Measurements from ENCODE around the gene SLC27A6.

SLC27A6 gene

GRCh38 chr5:129063483-129064113 lies 98.3 kb downstream of the SLC27A6 start:
- no peak for DNase-seq (ENCODE audit: low spot score)

- no peak for DNase-seq (ENCODE audit: low spot score)
Measured at GRCh38 chr5:129065721-129066120, 100.4 kb downstream of the SLC27A6 start.

- DNase-seq (ENCODE audit: low spot score), result no peak
Measured at GRCh38 chr5:129067745-129068144, 102.5 kb downstream of the SLC27A6 start.

GRCh38 chr5:129069292-129069691 lies 104.0 kb downstream of the SLC27A6 start:
- no peak for DNase-seq (ENCODE audit: low spot score)

- no peak for DNase-seq (ENCODE audit: low spot score)
Measured at GRCh38 chr5:129073111-129073510, 107.8 kb downstream of the SLC27A6 start.

- no peak for DNase-seq (ENCODE audit: low spot score)
Measured at GRCh38 chr5:129074903-129075302, 109.6 kb downstream of the SLC27A6 start.

GRCh38 chr5:129077433-129078075 lies 112.3 kb downstream of the SLC27A6 start:
- DNase-seq (ENCODE audit: low spot score), result no peak

GRCh38 chr5:129078247-129078646 lies 113.0 kb downstream of the SLC27A6 start:
- DNase-seq (ENCODE audit: low spot score), result no peak

- no peak for DNase-seq (ENCODE audit: low spot score)
Measured at GRCh38 chr5:129078660-129079059, 113.4 kb downstream of the SLC27A6 start.

GRCh38 chr5:129079496-129079895 lies 114.2 kb downstream of the SLC27A6 start:
- DNase-seq (ENCODE audit: low spot score), result no peak

- no peak for DNase-seq (ENCODE audit: low spot score)
Measured at GRCh38 chr5:129080766-129081165, 115.5 kb downstream of the SLC27A6 start.

- no peak for DNase-seq (ENCODE audit: low spot score)
Measured at GRCh38 chr5:129082225-129083136, 117.2 kb downstream of the SLC27A6 start.

Data from left forelimb (tissue), 1 donor.